HG03571 (cell line): ENCODE data around the gene CPEB3.
"Not testable (repeated sequence)": the region's sequence is repeated elsewhere in the genome, so short reads cannot be mapped to it uniquely, and the experiment has no call there.

Experiments used
- ATAC-seq: cut with Tn5 transposase; IDR thresholded peaks from one replicate; pipeline ENCODE4 v1.9.1; 2021; ENCODE audit not compliant: unreplicated experiment

Gene CPEB3

DNA sequence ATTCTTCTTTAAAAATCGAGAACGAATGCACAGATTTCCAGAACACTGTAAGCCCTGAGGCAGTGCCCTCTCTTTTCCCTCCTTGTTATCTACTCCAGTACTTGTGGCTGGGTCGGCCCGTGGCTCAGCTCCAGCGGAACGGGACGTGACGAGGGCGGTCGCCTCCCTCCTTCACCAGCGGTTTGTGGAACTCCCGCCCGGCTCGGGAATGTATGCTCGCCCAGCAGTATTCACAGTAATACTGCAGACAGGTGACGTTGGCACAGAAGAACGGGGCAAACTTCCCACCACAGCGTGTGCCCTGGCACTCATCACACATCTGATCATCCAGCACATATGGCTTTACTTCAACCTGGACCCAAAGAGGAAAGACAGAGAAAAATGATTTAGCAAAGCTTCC is 238.8 kb downstream of the CPEB3 start:
- no peak for ATAC-seq

DNA sequence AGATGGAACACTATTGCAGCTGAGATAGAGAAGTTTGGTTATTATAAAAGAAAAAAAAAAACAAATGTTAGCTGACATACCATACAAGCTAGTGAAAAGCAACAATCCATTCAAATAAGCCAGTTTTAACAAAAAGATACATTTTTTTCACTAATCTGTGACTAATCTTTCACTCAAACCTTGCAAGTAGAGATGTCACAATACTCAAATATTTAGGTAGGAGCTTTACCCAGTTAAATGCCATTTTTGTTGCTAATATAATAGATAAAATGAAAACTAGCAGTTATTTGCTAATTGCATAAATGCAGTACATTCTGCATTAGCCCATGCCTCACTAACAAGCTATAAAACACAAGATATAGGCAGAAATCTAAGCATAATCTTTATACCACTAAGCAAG is 243.7 kb downstream of the CPEB3 start:
- ATAC-seq, result no peak

GRCh38 chr10:92045641-92046106 is 245.2 kb downstream of the CPEB3 start:
- no peak for ATAC-seq

- ATAC-seq, result no peak
Observed at GRCh38 chr10:92042541-92042940, 248.3 kb downstream of the CPEB3 start.

DNA sequence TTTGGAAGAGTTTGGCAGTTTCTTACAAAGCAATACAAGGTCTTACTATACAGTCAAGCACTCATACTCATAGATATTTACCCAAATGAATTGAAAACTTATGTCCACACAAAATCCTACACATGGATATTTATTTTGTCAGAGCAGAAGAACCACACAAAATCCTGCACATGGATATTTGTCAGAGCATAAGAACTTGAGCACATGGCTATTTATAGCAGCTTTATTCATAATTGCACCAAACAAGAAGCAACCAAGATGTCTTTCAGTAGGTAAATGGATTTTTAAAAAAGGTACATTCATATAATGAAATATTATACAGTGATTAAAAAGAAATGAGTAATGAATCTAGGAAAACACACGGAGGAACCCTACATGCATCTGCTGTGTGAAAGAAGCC is 251.9 kb downstream of the CPEB3 start:
- no peak for ATAC-seq

- not testable (repeated sequence) for ATAC-seq
Observed at GRCh38 chr10:92033070-92033469, 257.8 kb downstream of the CPEB3 start.

- ATAC-seq, result no peak
Observed at GRCh38 chr10:92031580-92031979, 259.3 kb downstream of the CPEB3 start.

- ATAC-seq, result no peak
Observed at GRCh38 chr10:92027141-92027540, 263.7 kb downstream of the CPEB3 start.

DNA sequence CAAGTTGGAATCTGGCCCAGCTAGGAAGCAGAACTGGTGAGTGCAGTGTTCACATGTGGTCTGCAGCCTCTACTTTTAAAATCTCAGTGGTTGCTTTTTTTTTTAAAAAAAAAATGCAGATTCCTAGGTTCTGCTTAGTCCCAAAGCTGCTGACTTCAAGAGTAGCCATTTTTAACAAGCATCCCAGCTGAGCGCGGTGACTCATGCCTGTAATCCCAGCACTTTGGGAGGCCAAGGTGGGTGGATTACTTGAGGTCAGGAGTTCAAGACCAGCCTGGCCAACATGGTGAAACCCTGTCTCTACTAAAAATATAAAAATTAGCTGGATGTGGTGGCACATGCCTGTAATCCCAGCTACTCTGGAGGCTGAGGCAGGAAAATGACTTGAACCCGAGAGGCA is 265.5 kb downstream of the CPEB3 start:
- ATAC-seq, result not testable (repeated sequence)

DNA sequence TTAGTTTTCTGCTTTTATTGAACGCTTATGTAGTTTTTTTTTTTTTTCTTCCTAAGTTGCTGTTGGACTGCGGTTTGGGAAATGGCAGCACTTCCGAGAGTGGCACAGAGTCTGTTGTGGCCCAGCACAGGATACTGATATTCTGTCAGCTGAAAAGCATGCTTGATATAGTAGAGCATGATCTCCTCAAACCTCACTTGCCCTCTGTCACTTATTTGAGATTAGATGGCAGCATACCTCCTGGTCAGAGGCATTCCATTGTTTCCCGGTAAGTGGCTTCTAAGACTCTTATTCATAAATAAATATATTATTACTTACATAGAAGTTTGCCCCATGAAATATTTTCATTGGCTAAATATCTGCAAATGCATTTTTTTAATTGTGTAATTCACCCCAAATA is 266.2 kb downstream of the CPEB3 start:
- no peak for ATAC-seq

- ATAC-seq, result no peak
Observed at GRCh38 chr10:92014620-92015019, 276.3 kb downstream of the CPEB3 start.

- no peak for ATAC-seq
Observed at GRCh38 chr10:92011560-92012214, 279.2 kb downstream of the CPEB3 start.

- ATAC-seq, result no peak
Observed at GRCh38 chr10:92010047-92010735, 280.7 kb downstream of the CPEB3 start.

- ATAC-seq, result no peak
Observed at GRCh38 chr10:92009445-92009844, 281.4 kb downstream of the CPEB3 start.

GRCh38 chr10:92005978-92006377 is 284.9 kb downstream of the CPEB3 start:
- ATAC-seq, result no peak

- ATAC-seq, result no peak
Observed at GRCh38 chr10:92003258-92003657, 287.6 kb downstream of the CPEB3 start.

- ATAC-seq, result no peak
Observed at GRCh38 chr10:92001995-92002394, 288.9 kb downstream of the CPEB3 start.

GRCh38 chr10:92001581-92001980 is 289.3 kb downstream of the CPEB3 start:
- ATAC-seq, result no peak
